HL-60 (cell line): ENCODE measurements around the gene BTBD17.

ENCODE experiments used
- DNase-seq, 2 experiments: peaks; one replicate each; pipeline ENCODE4 v3.0.0-alpha.2; 2010 to 2020; ENCODE audit warnings: low read depth in 1 of 2, low spot score in 1 of 2
- H3K27ac ChIP-seq: fragments of 250-450 bp; sonication (Bioruptor Pico); replicated peaks from 2 replicates; pipeline ENCODE4 v1.5.1; 2020; ENCODE audit warnings: mild to moderate bottlenecking, moderate library complexity
- H3K27me3 ChIP-seq: fragments of 250-450 bp; sonication (Bioruptor Pico); 2 replicates; pipeline ENCODE4 v1.5.1; 2021; ENCODE audit warnings: mild to moderate bottlenecking, moderate library complexity; ENCODE audit not compliant: insufficient read depth, poor library complexity, severe bottlenecking
- H3K4me3 ChIP-seq: replicated peaks from 2 replicates; pipeline ENCODE4 v1.5.1; 2011; ENCODE audit warnings: mild to moderate bottlenecking, control low read depth, low read length; ENCODE audit not compliant: insufficient read depth
- CTCF ChIP-seq: IDR thresholded peaks from one replicate; pipeline ENCODE4 v1.5.1; 2011; ENCODE audit warnings: low read length, control low read depth, inconsistent platforms; ENCODE audit not compliant: insufficient read depth
- GABPA ChIP-seq: IDR thresholded peaks from 2 replicates; pipeline ENCODE4 v1.6.1; 2012; ENCODE audit warnings: low read depth
- POLR2AphosphoS5 ChIP-seq: IDR thresholded peaks from 2 replicates; pipeline ENCODE4 v1.6.1; 2012; ENCODE audit warnings: low read depth
- REST ChIP-seq: IDR thresholded peaks from 2 replicates; pipeline ENCODE4 v1.6.1; 2012; ENCODE audit warnings: low read depth; ENCODE audit not compliant: insufficient replicate concordance
- SPI1 ChIP-seq: IDR thresholded peaks from 2 replicates; pipeline ENCODE4 v1.6.1; 2012; ENCODE audit warnings: low read depth, mild to moderate bottlenecking, borderline replicate concordance

BTBD17 gene

GRCh38 chr17:74340470-74341023 lies 21.1 kb downstream of the BTBD17 start:
- Histone ChIP-seq H3K4me3 (no peak overlapping the region), H3K27me3 (peaks cover 10% of the 10 kb centered on the region), H3K27ac (no peak overlapping the region)
- no peak for DNase-seq
- TF ChIP-seq GABPA (no peak), REST (no peak), POLR2AphosphoS5 (no peak), SPI1 (no peak), CTCF (no peak)

- no peak for DNase-seq
- no peak for TF ChIP-seq GABPA
- no peak for TF ChIP-seq SPI1
- TF ChIP-seq CTCF: no peak
- no peak for TF ChIP-seq POLR2AphosphoS5
- TF ChIP-seq REST: no peak
- Histone ChIP-seq H3K27ac (no peak overlapping the region), H3K4me3 (no peak overlapping the region), H3K27me3 (peaks cover 5% of the 10 kb centered on the region)
Observed at GRCh38 chr17:74339537-74340195, 22.0 kb downstream of the BTBD17 start.

- TF ChIP-seq GABPA (no peak), SPI1 (no peak), POLR2AphosphoS5 (no peak), CTCF (no peak), REST (no peak)
- peaks cover 3% of the 10 kb centered on the region for H3K27me3 ChIP-seq
- DNase-seq: no peak
- H3K27ac ChIP-seq: no peak overlapping the region
- no peak overlapping the region for H3K4me3 ChIP-seq
Observed at GRCh38 chr17:74337834-74338500, 23.7 kb downstream of the BTBD17 start.
